ENCODE results near the gene SIRT2.

The SIRT2 gene

DNA sequence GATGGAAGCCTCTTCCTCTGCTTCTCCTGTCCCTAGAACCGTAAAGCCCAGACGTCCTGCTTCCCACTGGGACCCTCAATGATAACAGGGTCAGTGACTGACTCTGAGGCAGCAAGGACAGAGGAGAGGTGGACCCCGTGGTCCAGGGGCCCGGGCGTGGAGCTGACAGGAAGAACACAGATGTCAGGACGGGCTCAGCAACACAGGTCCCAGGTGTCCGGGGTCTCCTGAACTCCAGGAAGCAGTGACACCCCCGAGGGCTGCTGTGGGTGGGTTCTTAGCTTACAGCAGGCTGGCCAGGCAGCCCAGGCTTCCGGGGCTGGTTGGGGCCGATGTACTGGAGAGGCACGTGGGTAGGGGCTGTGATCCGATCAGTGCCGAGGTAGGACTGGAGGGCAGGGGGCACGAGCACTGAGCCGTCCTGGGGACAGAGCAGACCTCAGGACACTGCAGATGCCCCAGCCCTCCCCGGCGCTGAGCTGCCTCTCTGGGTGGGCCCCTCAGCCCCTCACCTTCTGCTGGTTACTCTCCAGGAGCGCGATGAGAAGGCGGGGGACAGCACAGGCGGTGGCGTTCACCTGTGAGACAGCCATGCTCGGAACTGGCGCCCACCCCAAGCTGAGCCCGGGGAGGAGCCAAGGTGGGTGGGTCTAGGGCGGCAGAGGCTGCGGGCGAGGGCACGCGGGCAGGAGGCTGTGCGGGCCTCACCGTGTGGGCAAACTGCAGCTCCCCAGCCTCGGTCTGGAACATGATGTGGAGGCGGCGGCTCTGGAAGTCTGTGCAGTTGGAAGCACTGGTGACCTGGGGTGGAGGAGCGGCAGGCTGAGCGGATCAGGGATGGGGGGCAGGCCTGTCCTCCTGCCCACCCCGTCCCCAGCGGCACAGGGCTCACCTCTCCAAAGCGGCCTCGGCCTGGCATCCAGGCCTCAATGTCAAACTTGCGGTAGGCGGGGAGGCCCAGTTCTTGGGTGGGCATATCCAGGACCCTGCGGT is 16.2 kb upstream of the SIRT2 start:
- H3K36me3 ChIP-seq (ENCODE audit: insufficient read depth, low read length), result no peaks in the 10 kb centered on the region
- TF ChIP-seq FOXP2 (optimal IDR thresholded peaks at IDR 0.05; ENCODE audit: control extremely low read depth, extremely low read length, insufficient read depth), result no peak
- no peak for TF ChIP-seq EZH2 (IDR thresholded peaks at IDR 0.05)
- TF ChIP-seq POLR2AphosphoS5 (IDR thresholded peaks at IDR 0.05; ENCODE audit: borderline replicate concordance, low read depth, low read length), result no peak
- DNase-seq (ENCODE audit: low read depth, low spot score), result no peak
- H3K9ac ChIP-seq (ENCODE audit: insufficient read length), result no peak overlapping the region
- no peak overlapping the region for H3K27ac ChIP-seq
- no peak overlapping the region for H3K4me3 ChIP-seq
- no peaks in the 10 kb centered on the region for H3K9me3 ChIP-seq (ENCODE audit: low read depth, low read length)

GRCh38 chr19:38913958-38914357 is 14.5 kb upstream of the SIRT2 start:
- DNase-seq (ENCODE audit: low read depth, low spot score), result no peak
- H3K27ac ChIP-seq, result no peak overlapping the region
- no peak overlapping the region for H3K4me3 ChIP-seq
- H3K36me3 ChIP-seq (ENCODE audit: insufficient read depth, low read length), result no peaks in the 10 kb centered on the region
- no peak for TF ChIP-seq EZH2 (IDR thresholded peaks at IDR 0.05)
- no peak for TF ChIP-seq FOXP2 (optimal IDR thresholded peaks at IDR 0.05; ENCODE audit: control extremely low read depth, extremely low read length, insufficient read depth)
- no peak for TF ChIP-seq POLR2AphosphoS5 (IDR thresholded peaks at IDR 0.05; ENCODE audit: borderline replicate concordance, low read depth, low read length)
- H3K9me3 ChIP-seq (ENCODE audit: low read depth, low read length), result no peaks in the 10 kb centered on the region
- H3K9ac ChIP-seq (ENCODE audit: insufficient read length), result no peak overlapping the region

DNA sequence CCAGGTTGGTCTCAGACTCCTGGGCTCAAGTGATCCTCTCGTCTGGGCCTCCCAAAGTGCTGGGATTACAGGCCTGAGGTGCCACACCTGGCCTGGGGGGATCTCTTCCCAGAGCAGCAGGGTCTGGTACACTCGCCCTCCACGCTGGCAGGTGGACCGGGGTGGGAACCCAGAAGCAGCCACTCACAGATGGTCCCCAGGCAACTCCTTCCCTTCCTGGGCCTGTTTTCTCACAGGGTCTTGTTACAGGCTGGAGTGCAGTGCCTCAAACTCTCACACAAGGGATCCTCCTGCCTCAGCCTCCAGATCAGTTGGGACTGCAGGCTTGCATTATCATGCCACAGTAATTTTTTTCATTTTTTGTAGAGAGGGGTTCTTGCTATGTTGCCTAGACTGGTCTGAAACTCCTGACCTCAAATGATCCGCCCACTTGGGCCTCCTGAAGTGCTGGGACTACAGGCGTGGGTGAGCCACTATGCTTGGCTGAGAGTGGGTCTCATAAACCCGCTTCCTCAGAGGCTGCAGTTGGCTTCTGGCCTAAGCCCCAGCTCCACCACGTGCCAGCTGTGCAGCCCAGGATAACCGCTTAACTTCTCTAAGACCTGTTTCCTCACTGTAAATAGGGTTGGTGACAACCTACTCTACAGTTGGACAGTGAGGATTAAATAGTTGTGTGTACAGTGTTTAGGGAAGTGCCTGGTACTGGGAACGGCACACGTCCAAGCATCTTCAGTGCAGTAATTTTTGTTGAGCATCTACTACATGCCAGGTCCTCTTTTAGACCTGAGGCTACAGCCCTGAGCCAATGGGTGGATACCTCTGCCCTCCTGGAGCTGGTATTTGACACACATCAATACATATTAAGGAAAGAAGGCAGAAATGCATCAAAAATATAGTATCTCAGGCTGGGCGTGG is 13.4 kb upstream of the SIRT2 start:
- no peaks in the 10 kb centered on the region for H3K9me3 ChIP-seq (ENCODE audit: low read depth, low read length)
- DNase-seq (ENCODE audit: low read depth, low spot score), result no peak
- H3K36me3 ChIP-seq (ENCODE audit: insufficient read depth, low read length), result no peaks in the 10 kb centered on the region; the same call in 1 of the 2 replicates
- no peak overlapping the region for H3K9ac ChIP-seq (ENCODE audit: insufficient read length)
- no peak for TF ChIP-seq EZH2 (IDR thresholded peaks at IDR 0.05)
- no peak for TF ChIP-seq FOXP2 (optimal IDR thresholded peaks at IDR 0.05; ENCODE audit: control extremely low read depth, extremely low read length, insufficient read depth)
- TF ChIP-seq POLR2AphosphoS5 (IDR thresholded peaks at IDR 0.05; ENCODE audit: borderline replicate concordance, low read depth, low read length), result no peak
- no peak overlapping the region for H3K27ac ChIP-seq
- no peak overlapping the region for H3K4me3 ChIP-seq

DNA sequence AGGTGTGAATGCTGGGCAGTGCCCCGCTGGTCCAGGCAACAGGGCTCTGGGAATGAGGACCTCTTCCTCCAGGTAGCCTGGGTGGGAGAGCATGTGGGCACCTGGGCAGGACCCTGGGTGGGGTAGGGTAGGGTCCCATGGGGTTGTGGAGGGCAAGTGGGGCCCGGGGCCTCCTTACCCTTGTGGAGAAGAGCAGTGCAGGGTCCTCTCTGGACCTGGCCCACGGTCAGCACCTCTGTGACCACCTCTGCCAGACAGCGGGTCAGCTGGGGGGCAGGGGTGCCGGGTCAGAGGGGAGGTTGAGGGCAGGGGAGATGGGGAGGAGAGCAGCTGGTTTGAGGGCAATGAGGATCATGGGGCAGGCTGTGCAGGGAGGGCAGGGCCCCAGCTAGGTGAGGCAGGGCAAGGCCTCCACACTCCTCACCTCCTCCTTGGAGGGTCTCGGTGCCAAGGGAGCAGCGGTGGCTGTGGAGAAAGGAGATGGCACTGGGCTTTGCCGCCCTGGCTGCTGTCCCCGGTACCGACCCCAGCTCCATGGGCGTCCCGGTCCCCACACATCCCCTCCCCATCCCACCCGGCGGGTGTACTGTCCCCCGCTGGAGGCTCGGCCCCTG is 12.1 kb upstream of the SIRT2 start:
- H3K9ac ChIP-seq (ENCODE audit: insufficient read length), result no peak overlapping the region
- H3K36me3 ChIP-seq (ENCODE audit: insufficient read depth, low read length), result peaks cover 11% of the 10 kb centered on the region; the same call in 1 of the 2 replicates
- H3K4me3 ChIP-seq, result no peak overlapping the region

GRCh38 chr19:38910488-38910887 is 11.1 kb upstream of the SIRT2 start:
- Histone ChIP-seq H3K27ac (no peak overlapping the region), H3K36me3 (ENCODE audit: insufficient read depth, low read length) (peaks cover 14% of the 10 kb centered on the region; the same call in 1 of the 2 replicates), H3K4me3 (no peak overlapping the region), H3K9me3 (ENCODE audit: low read depth, low read length) (no peaks in the 10 kb centered on the region), H3K9ac (ENCODE audit: insufficient read length) (no peak overlapping the region)
- TF ChIP-seq EZH2 (IDR thresholded peaks at IDR 0.05) (no peak), POLR2AphosphoS5 (IDR thresholded peaks at IDR 0.05; ENCODE audit: borderline replicate concordance, low read depth, low read length) (no peak), FOXP2 (optimal IDR thresholded peaks at IDR 0.05; ENCODE audit: control extremely low read depth, extremely low read length, insufficient read depth) (no peak)
- DNase-seq (ENCODE audit: low read depth, low spot score), result no peak

More for the DNA sequence above, 12.1 kb upstream of the SIRT2 start:
- Histone ChIP-seq H3K9me3 (ENCODE audit: low read depth, low read length) (no peaks in the 10 kb centered on the region), H3K27ac (no peak overlapping the region)
- no peak for TF ChIP-seq EZH2 (IDR thresholded peaks at IDR 0.05)
- TF ChIP-seq POLR2AphosphoS5 (IDR thresholded peaks at IDR 0.05; ENCODE audit: borderline replicate concordance, low read depth, low read length), result no peak
- no peak for TF ChIP-seq FOXP2 (optimal IDR thresholded peaks at IDR 0.05; ENCODE audit: control extremely low read depth, extremely low read length, insufficient read depth)
- no peak for DNase-seq (ENCODE audit: low read depth, low spot score)

GRCh38 chr19:38908911-38909310 is 9.5 kb upstream of the SIRT2 start:
- DNase-seq (ENCODE audit: low read depth, low spot score), result no peak
- no peak overlapping the region for H3K27ac ChIP-seq
- TF ChIP-seq EZH2 (IDR thresholded peaks at IDR 0.05) (no peak), POLR2AphosphoS5 (IDR thresholded peaks at IDR 0.05; ENCODE audit: borderline replicate concordance, low read depth, low read length) (no peak; the same call in 1 of the 2 replicates), FOXP2 (optimal IDR thresholded peaks at IDR 0.05; ENCODE audit: control extremely low read depth, extremely low read length, insufficient read depth) (no peak)
- no peaks in the 10 kb centered on the region for H3K9me3 ChIP-seq (ENCODE audit: low read depth, low read length)
- H3K36me3 ChIP-seq (ENCODE audit: insufficient read depth, low read length), result peaks cover 24% of the 10 kb centered on the region; the same call in 1 of the 2 replicates
- H3K9ac ChIP-seq (ENCODE audit: insufficient read length), result no peak overlapping the region
- H3K4me3 ChIP-seq, result no peak overlapping the region

GRCh38 chr19:38907670-38908069 is 8.3 kb upstream of the SIRT2 start:
- Histone ChIP-seq H3K27ac (no peak overlapping the region), H3K36me3 (ENCODE audit: insufficient read depth, low read length) (peaks cover 24% of the 10 kb centered on the region; the same call in 1 of the 2 replicates), H3K9me3 (ENCODE audit: low read depth, low read length) (no peaks in the 10 kb centered on the region), H3K4me3 (no peak overlapping the region), H3K9ac (ENCODE audit: insufficient read length) (no peak overlapping the region)
- no peak for TF ChIP-seq EZH2 (IDR thresholded peaks at IDR 0.05)
- TF ChIP-seq POLR2AphosphoS5 (IDR thresholded peaks at IDR 0.05; ENCODE audit: borderline replicate concordance, low read depth, low read length), result no peak
- TF ChIP-seq FOXP2 (optimal IDR thresholded peaks at IDR 0.05; ENCODE audit: control extremely low read depth, extremely low read length, insufficient read depth), result no peak
- no peak for DNase-seq (ENCODE audit: low read depth, low spot score)

Measured in SK-N-MC (cell line).